GM20000 (cell line): ENCODE data around the gene MUTYH.

Experiments
- DNase-seq: peaks from one replicate; pipeline ENCODE4 v3.0.0; 2012; ENCODE audit warnings: low spot score
- CTCF ChIP-seq: IDR thresholded peaks from 2 replicates; pipeline ENCODE4 v1.5.1; 2012; ENCODE audit warnings: mild to moderate bottlenecking, control low read depth; ENCODE audit errors: extremely low read depth, missing control alignments

Gene MUTYH

GRCh38 chr1:45327644-45328515 lies 12.4 kb downstream of the MUTYH start:
- no peak for TF ChIP-seq CTCF
- peak; percentile 48 for DNase-seq

GRCh38 chr1:45326627-45327623 lies 13.3 kb downstream of the MUTYH start, which contains the start of gene HPDL:
Gene HPDL, plus strand, starts transcription at chr1:45326895. Its CDS starts 254 bp downstream, at chr1:45327149.
- TF ChIP-seq CTCF = no peak
- DNase-seq = peak; percentile 86

GRCh38 chr1:45325851-45326506 lies 14.3 kb downstream of the MUTYH start:
- TF ChIP-seq CTCF = no peak
- DNase-seq = peak; percentile 17

GRCh38 chr1:45322486-45323040 lies 17.7 kb downstream of the MUTYH start:
- DNase-seq = peak; percentile 15
- no peak for TF ChIP-seq CTCF

GRCh38 chr1:45321444-45321843 lies 18.8 kb downstream of the MUTYH start:
- DNase-seq = no peak
- TF ChIP-seq CTCF = no peak

GRCh38 chr1:45319761-45320160 lies 20.5 kb downstream of the MUTYH start:
- no peak for TF ChIP-seq CTCF
- no peak for DNase-seq
